ENCODE measurements around the gene SUPT4H1.
A peak's percentile ranks its signal among the peaks of the same experiment; 100 is the strongest.

Gene SUPT4H1

DNA sequence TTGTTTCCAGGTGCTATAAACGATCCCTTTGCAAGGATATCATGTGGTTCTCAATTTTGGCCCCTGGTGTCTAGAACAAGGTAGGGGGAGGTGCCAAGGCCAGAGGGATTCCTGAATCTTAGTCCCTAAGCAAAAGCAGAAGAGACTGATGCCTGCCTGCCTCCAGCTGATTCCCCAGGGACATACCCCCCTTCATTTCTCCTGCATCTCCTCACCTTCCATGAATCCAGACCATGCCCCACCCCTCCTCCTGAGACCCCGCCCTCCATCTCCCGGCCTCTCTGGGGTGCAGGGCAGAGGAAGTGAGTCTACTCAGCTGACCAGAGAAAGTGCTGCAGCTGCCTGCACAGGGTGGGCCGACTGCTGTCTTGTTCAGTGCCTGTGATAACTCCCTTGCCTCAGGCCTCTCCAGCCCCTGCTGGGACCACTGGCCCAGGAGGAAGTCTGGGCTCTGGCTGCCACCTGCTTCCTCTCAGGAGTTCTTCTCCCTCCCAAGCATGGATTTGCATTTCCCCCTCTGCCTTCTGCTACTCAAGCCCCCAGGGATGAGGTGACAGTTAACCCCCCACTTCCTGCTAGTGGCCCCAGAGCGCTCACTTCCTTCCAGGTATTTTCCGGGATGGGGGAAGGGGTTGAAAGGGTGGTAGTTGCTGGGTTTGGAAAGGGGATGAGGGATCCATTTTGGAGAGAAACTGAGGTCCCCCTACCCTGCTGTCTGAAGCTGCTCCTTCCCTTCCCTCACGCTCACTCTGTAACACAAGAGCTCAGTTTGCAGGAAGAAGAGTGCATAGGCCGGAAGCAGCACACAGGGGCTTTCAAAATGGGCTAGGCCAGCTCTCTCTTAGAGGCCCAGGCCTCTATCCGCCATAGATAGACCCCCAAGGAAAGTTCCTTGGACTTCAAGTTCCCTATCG lies 12.9 kb downstream of the SUPT4H1 start:
- Histone ChIP-seq H3K27ac (peak overlapping the region; percentile 3 to 9), H3K4me3 (no peak overlapping the region), H3K9me3 (no peaks in the 10 kb centered on the region), H3K4me1 (peaks cover 0 to 19% (median 11%) of the 10 kb centered on the region in 4 donors), H3K27me3 (peaks cover 0 to 9% of the 10 kb centered on the region in 2 donors), H3K36me3 (peaks cover 1 to 10% (median 6%) of the 10 kb centered on the region in 3 donors)
- intact Hi-C loops (cut with DNase I; ENCODE audit: low total_unique reads) = no loop called here
- TF ChIP-seq, protein P1, sequence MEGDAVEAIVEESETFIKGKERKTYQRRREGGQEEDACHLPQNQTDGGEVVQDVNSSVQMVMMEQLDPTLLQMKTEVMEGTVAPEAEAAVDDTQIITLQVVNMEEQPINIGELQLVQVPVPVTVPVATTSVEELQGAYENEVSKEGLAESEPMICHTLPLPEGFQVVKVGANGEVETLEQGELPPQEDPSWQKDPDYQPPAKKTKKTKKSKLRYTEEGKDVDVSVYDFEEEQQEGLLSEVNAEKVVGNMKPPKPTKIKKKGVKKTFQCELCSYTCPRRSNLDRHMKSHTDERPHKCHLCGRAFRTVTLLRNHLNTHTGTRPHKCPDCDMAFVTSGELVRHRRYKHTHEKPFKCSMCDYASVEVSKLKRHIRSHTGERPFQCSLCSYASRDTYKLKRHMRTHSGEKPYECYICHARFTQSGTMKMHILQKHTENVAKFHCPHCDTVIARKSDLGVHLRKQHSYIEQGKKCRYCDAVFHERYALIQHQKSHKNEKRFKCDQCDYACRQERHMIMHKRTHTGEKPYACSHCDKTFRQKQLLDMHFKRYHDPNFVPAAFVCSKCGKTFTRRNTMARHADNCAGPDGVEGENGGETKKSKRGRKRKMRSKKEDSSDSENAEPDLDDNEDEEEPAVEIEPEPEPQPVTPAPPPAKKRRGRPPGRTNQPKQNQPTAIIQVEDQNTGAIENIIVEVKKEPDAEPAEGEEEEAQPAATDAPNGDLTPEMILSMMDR (IDR thresholded peaks at IDR 0.05) = no peak
- peak; percentile 59 to 76 for DNase-seq

GRCh38 chr17:58338454-58338840 lies 13.6 kb downstream of the SUPT4H1 start:
- Histone ChIP-seq H3K27me3 (peaks cover 0 to 9% of the 10 kb centered on the region in 2 donors), H3K27ac (peak overlapping the region in 1 of 2 donors; percentile 61), H3K4me1 (peaks cover 0 to 19% (median 11%) of the 10 kb centered on the region in 4 donors), H3K9me3 (no peaks in the 10 kb centered on the region), H3K36me3 (peaks cover 0 to 3% (median 0%) of the 10 kb centered on the region in 3 donors), H3K4me3 (no peak overlapping the region)
- TF ChIP-seq, protein P1 (IDR thresholded peaks at IDR 0.05) = no peak
- intact Hi-C loops (cut with DNase I; ENCODE audit: low total_unique reads) = no loop called here
- no peak for DNase-seq

- no peaks in the 10 kb centered on the region for H3K36me3 ChIP-seq
- no peaks in the 10 kb centered on the region for H3K9me3 ChIP-seq
- peak overlapping the region; percentile 37 to 61 for H3K27ac ChIP-seq
- peaks cover 0 to 19% (median 11%) of the 10 kb centered on the region in 4 donors for H3K4me1 ChIP-seq
- TF ChIP-seq, protein P1 (IDR thresholded peaks at IDR 0.05) = no peak
- intact Hi-C loops (cut with DNase I; ENCODE audit: low total_unique reads) = no loop called here
- H3K27me3 ChIP-seq = peaks cover 0 to 15% of the 10 kb centered on the region in 2 donors
- no peak overlapping the region for H3K4me3 ChIP-seq
- peak; percentile 66 to 84 for DNase-seq
Measured at GRCh38 chr17:58337600-58338453, 14.2 kb downstream of the SUPT4H1 start.

GRCh38 chr17:58337210-58337599 lies 14.8 kb downstream of the SUPT4H1 start:
- Histone ChIP-seq H3K4me1 (peaks cover 0 to 19% (median 11%) of the 10 kb centered on the region in 4 donors), H3K36me3 (no peaks in the 10 kb centered on the region), H3K4me3 (no peak overlapping the region), H3K27ac (peak overlapping the region; percentile 37 to 61), H3K27me3 (peaks cover 0 to 21% of the 10 kb centered on the region in 2 donors), H3K9me3 (no peaks in the 10 kb centered on the region)
- TF ChIP-seq, protein P1 (IDR thresholded peaks at IDR 0.05) = no peak
- intact Hi-C loops (cut with DNase I; ENCODE audit: low total_unique reads) = no loop called here
- no peak for DNase-seq

DNA sequence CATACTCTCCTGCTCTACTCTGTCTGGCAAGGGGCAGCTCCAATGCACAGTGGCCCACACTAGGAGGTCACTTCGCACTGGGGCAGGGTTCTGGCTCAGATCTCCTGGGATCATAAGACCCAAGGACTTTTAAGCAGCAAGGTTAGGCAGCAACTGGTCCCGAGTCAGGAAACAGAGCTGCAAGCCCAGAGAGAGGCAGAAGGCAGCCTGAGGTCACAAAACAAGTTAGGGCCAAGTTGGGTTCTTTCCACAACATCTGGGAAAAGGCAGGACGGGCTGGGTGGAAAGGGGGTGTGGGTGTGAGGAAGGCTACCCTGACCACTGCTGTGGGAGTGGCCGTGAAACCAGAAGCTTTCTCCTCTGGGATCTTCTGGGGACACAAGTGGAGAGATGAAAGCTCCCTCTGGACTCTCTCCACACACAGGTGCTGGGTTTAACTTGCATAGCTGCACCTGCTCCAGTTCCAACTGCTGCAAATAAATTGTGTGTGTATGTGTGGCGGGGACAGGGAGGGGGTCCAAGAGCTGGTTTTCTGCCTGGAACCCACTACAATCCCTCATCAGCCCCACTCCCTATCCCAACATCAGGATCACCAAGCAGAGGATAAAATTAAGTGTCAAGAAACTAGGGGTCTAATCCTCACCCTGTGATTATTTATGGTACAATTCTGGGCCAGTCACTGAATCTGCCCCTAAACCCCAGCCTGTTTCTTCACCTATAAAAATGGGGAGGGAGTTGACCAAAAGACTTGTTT lies 15.4 kb downstream of the SUPT4H1 start:
- H3K9me3 ChIP-seq = no peaks in the 10 kb centered on the region
- no peak overlapping the region for H3K27ac ChIP-seq
- no peak overlapping the region for H3K4me3 ChIP-seq
- H3K27me3 ChIP-seq = peaks cover 0 to 26% of the 10 kb centered on the region in 2 donors
- H3K4me1 ChIP-seq = peaks cover 0 to 19% (median 11%) of the 10 kb centered on the region in 4 donors
- DNase-seq = no peak
- H3K36me3 ChIP-seq = no peaks in the 10 kb centered on the region
- intact Hi-C loops (cut with DNase I; ENCODE audit: low total_unique reads) = no loop called here
- TF ChIP-seq, protein P1 (IDR thresholded peaks at IDR 0.05) = no peak

All from tibial artery (tissue), 4 donors.